ENCODE measurements around the gene NKD1. TPM values are rescaled to one million over a fixed set of nuclear protein-coding genes. Genes with fewer than 3 reads are reported as not detected.

Gene NKD1
- total RNA-seq, 1 experiment from 2014 or later = 11.4 TPM

- ATAC-seq (no peak), DNase-seq (ENCODE audit: low read depth, low spot score) (no peak)
- CTCF ChIA-PET = interaction anchor here (1.2 kb wide), 1 partner anchor 16 kb away, joined by 4 read pairs; no protein-coding TSS in a partner anchor
- POLR2A ChIA-PET = no interaction called here
- H3K79me2 ChIP-seq (ENCODE audit: insufficient read depth, low read length) = no peaks in the 10 kb centered on the region
- H3K36me3 ChIP-seq (ENCODE audit: control insufficient read depth in 1 of 2, insufficient read depth in 2 of 2, low read length in 2 of 2) = no peaks in the 10 kb centered on the region
- no TSS peak for BruUV-seq (replicated peaks)
- TF ChIP-seq SP1 (IDR thresholded peaks at IDR 0.05; ENCODE audit: low read depth) (no peak), ZBTB33 (IDR thresholded peaks at IDR 0.05; ENCODE audit: extremely low read depth, insufficient replicate concordance, low read length) (no peak), SIN3A (IDR thresholded peaks at IDR 0.05; ENCODE audit: low read depth) (no peak), RAD21 (IDR thresholded peaks at IDR 0.05; ENCODE audit: low read depth) (no peak), CTCF (IDR thresholded peaks at IDR 0.05 in 2 of 3, conservative IDR thresholded peaks at IDR 0.05 in 1 of 3; ENCODE audit: borderline replicate concordance in 1 of 3, insufficient read depth in 1 of 3, low read depth in 2 of 3, low read length in 2 of 3) (no peak), TCF7L2 (IDR thresholded peaks at IDR 0.05; ENCODE audit: borderline replicate concordance, extremely low read depth, insufficient read depth, insufficient read length) (no peak), SRF (IDR thresholded peaks at IDR 0.05; ENCODE audit: low read depth) (no peak), ZNF274 (IDR thresholded peaks at IDR 0.05; ENCODE audit: low read depth, low read length) (no peak), JUND (IDR thresholded peaks at IDR 0.05) (no peak), POLR2A (IDR thresholded peaks at IDR 0.05; ENCODE audit: borderline replicate concordance, extremely low read depth, insufficient read depth, insufficient read length) (no peak), MAX (IDR thresholded peaks at IDR 0.05) (no peak), POLR2AphosphoS5 (IDR thresholded peaks at IDR 0.05; ENCODE audit: low read depth, low read length) (no peak), EZH2 (IDR thresholded peaks at IDR 0.05) (no peak), FOSL1 (IDR thresholded peaks at IDR 0.05; ENCODE audit: low read depth) (no peak), ZFX (IDR thresholded peaks at IDR 0.05) (no peak)
- H3K4me2 ChIP-seq (ENCODE audit: low read length) = no peak within 1 kb of the TSS
- no peaks in the 10 kb centered on the region for H3K4me1 ChIP-seq (ENCODE audit: control insufficient read depth in 1 of 2, insufficient read depth in 2 of 2, low read length in 2 of 2)
- H3K27ac ChIP-seq (ENCODE audit: low read depth, low read length) = no peak within 1 kb of the TSS
- no peaks in the 10 kb centered on the region for H3K27me3 ChIP-seq (ENCODE audit: insufficient read depth, low read length)
- no peaks in the 10 kb centered on the region for H3K9me3 ChIP-seq (ENCODE audit: control insufficient read depth in 1 of 2, insufficient read depth in 1 of 2, low read depth in 1 of 2, low read length in 2 of 2)
- RAD21 ChIA-PET (ENCODE audit: low non-redundant PET in 1 of 2, low total read pairs in 2 of 2, uncharacterized antibody in 2 of 2, unreplicated experiment in 2 of 2) = no interaction called here
- intact Hi-C loops (cut with micrococcal nuclease) = no loop called here
- no peak within 1 kb of the TSS for H3K9ac ChIP-seq (ENCODE audit: low read length)
- H3K4me3 ChIP-seq (replicated peaks in 1 of 2; ENCODE audit: low read depth in 1 of 2, low read length in 2 of 2) = no peak within 1 kb of the TSS
- H3K9me2 ChIP-seq (ENCODE audit: insufficient read depth) = no peaks in the 10 kb centered on the region
- H4K20me1 ChIP-seq (ENCODE audit: insufficient read depth) = no peaks in the 10 kb centered on the region
- no peak within 1 kb of the TSS for H2AFZ ChIP-seq (ENCODE audit: low read depth, low read length, poor library complexity, severe bottlenecking)
Observed at GRCh38 chr16:50681021-50681885, 133.1 kb downstream of the NKD1 start, which contains the start of gene SNX20. SNX20 (minus strand) TSS chr16:50681312; CDS start chr16:50677526, 3,786 bp downstream.
